Heart left ventricle (tissue), 16 donors: Measurements from ENCODE around the gene SMIM14. TPM values are rescaled to one million over a fixed set of nuclear protein-coding genes. Genes with fewer than 3 reads are reported as not detected.

Experiments
- ATAC-seq, 4 donors: fragments of 200-7000 bp; cut with Tn5 transposase; one replicate each; pipeline ENCODE4 v1.9.1; 2020 to 2022; ENCODE audit warnings: moderate library complexity in 4 of 4, mild to moderate bottlenecking in 3 of 4, moderate number of reproducible peaks in 1 of 4
- DNase-seq, 5 donors: peaks; one replicate each; pipeline ENCODE4 v3.0.0-alpha.2; 2020
- H3K27ac ChIP-seq, 12 donors: fragments of 200-600 bp; sonication (generic) in 4 of 12; one replicate each; pipeline versions ENCODE4 v1.5.0 to v1.8.0; 2016 to 2022; ENCODE audit warnings: mild to moderate bottlenecking in 2 of 12
- H3K27me3 ChIP-seq, 9 donors: fragments of 200-600 bp; sonication (generic) in 2 of 9; one replicate each; pipeline versions ENCODE4 v1.5.1 to v1.8.0; 2016 to 2022; ENCODE audit warnings: mild to moderate bottlenecking in 3 of 9
- H3K36me3 ChIP-seq, 9 donors: fragments of 200-600 bp; sonication (generic) in 2 of 9; one replicate each; pipeline versions ENCODE4 v1.5.0 to v1.8.0; 2018 to 2022; ENCODE audit warnings: mild to moderate bottlenecking in 2 of 9
- H3K4me1 ChIP-seq, 12 donors: fragments of 200-600 bp; sonication (generic) in 4 of 12; one replicate each; pipeline versions ENCODE4 v1.5.0 to v1.8.0; 2016 to 2022; ENCODE audit warnings: mild to moderate bottlenecking in 3 of 12
- H3K4me3 ChIP-seq, 12 donors: fragments of 200-600 bp; sonication (generic) in 4 of 12; one replicate each; pipeline versions ENCODE4 v1.5.0 to v1.8.0; 2017 to 2022; ENCODE audit warnings: mild to moderate bottlenecking in 9 of 12, moderate library complexity in 4 of 12
- H3K9me3 ChIP-seq, 12 donors: fragments of 200-600 bp; sonication (generic) in 4 of 12; one replicate each; pipeline versions ENCODE4 v1.5.0 to v1.8.0; 2016 to 2022; ENCODE audit warnings: mild to moderate bottlenecking in 1 of 12
- POLR2A ChIP-seq, 2 donors: fragments of 450-650 bp; IDR thresholded peaks; one replicate each; pipeline ENCODE4 v1.6.1; 2017; ENCODE audit warnings: antibody characterized with exemption in 2 of 2, mild to moderate bottlenecking in 2 of 2, moderate library complexity in 2 of 2
- WGBS, 4 donors: extraction: QIAGEN DNeasy Blood & Tissue Kit in 2 of 4; methylation state at CpG; one replicate each; pipeline versions ENCODE4 v1.1.5 to v1.1.7; 2013 to 2018; 5-methylcytosine and 5-hydroxymethylcytosine counted together
- intact Hi-C, 10 donors: fragments of 100-400 bp; cut with DNase I; formaldehyde crosslinking; loops; one replicate each; pipeline versions ENCODE4 v1.11.1 to v1.14.2; 2022
- polyA plus RNA-seq, 2 donors: library from polyadenylated mRNA; stranded (reverse); fragments of 200-250 nt; gene quantifications; one replicate each; pipeline ENCODE4 v1.2.3, GENCODE V29; 2013
- total RNA-seq, 9 donors: library from RNA; depleted of rRNA in 2 of 9; stranded (reverse); fragments of >200 nt in 2 of 9; fragmentation: NEBNext Ultra II Directional in 3 of 9; extraction: Animal tissue kit (Norgen Biotek cat#: 25700) in 3 of 9; gene quantifications; one replicate each; pipeline versions ENCODE4 v1.1.0 to v1.2.4, GENCODE V29; 2016 to 2023
- TF ChIP-seq, protein P1 (sequence below), 12 donors: fragments of 200-600 bp; sonication (generic) in 4 of 12; IDR thresholded peaks; one replicate each; pipeline versions ENCODE4 v1.5.0 to v1.8.0; 2018 to 2022; ENCODE audit warnings: antibody characterized with exemption in 12 of 12, mild to moderate bottlenecking in 5 of 12
- donor health status: ischemic (EF 13 %, LVEDD 7.1; RV severe dilation, severe dysfunction).
- donor health status: healthy with polysubstance abuse.
- donor health status: DM: no; HTN: yes; CAD: no.
- donor health status: DM: no; HTN: no; CAD: no.
- donor health status: ischemic (EF 25% LVEDD 6.9; RV normal size, moderate dysfunction).
- donor health status: ischemic (EF 25% LVEDD 5.7; RV mildly dilated, moderate dysfunction).
- donor health status: healthy.
- donor health status: DM: yes; HTN: yes; CAD: no.
- donor health status: ischemic (EF 35%, LVEDD 5.7; RV mildly dilated, moderate dysfunction).
- donor health status: nonischemic (EF 11% LVEDD 7.7; RV severe dilation, severe dysfunction).
- donor health status: DM: yes; HTN: yes; CAD: no.
- donor health status: PGD.
- donor health status: ischemic (EF 29% LVEDD 5.4; RV normal size, mild dysfunction).
- donor health status: nonischemic (EF 23%, LVEDD 6.1; RV moderate dilation, normal function).

The SMIM14 gene
- total and polyA plus RNA-seq, 11 donors: 3.0 to 24.8 (median 11.8) TPM

- no peak for DNase-seq
- Histone ChIP-seq H3K36me3 (peaks cover 0 to 31% (median 17%) of the 10 kb centered on the region in 9 donors), H3K27me3 (no peaks in the 10 kb centered on the region), H3K27ac (no peak overlapping the region), H3K4me1 (no peaks in the 10 kb centered on the region), H3K9me3 (no peaks in the 10 kb centered on the region), H3K4me3 (no peak overlapping the region)
- WGBS, 4 donors: 93 to 98% (median 97%) methylated on average over 4 of the region's 4 CpGs
- TF ChIP-seq, protein P1, sequence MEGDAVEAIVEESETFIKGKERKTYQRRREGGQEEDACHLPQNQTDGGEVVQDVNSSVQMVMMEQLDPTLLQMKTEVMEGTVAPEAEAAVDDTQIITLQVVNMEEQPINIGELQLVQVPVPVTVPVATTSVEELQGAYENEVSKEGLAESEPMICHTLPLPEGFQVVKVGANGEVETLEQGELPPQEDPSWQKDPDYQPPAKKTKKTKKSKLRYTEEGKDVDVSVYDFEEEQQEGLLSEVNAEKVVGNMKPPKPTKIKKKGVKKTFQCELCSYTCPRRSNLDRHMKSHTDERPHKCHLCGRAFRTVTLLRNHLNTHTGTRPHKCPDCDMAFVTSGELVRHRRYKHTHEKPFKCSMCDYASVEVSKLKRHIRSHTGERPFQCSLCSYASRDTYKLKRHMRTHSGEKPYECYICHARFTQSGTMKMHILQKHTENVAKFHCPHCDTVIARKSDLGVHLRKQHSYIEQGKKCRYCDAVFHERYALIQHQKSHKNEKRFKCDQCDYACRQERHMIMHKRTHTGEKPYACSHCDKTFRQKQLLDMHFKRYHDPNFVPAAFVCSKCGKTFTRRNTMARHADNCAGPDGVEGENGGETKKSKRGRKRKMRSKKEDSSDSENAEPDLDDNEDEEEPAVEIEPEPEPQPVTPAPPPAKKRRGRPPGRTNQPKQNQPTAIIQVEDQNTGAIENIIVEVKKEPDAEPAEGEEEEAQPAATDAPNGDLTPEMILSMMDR (IDR thresholded peaks at IDR 0.05): no peak
- no peak for TF ChIP-seq POLR2A (IDR thresholded peaks at IDR 0.05)
- intact Hi-C loops: no loop called here
- ATAC-seq: no peak
These were observed 67.6 kb downstream of the SMIM14 start for GRCh38 chr4:39571054-39571453.

GRCh38 chr4:39569209-39569608 is 69.5 kb downstream of the SMIM14 start:
- peaks cover 0 to 46% (median 26%) of the 10 kb centered on the region in 9 donors for H3K36me3 ChIP-seq
- 94 to 97% (median 95%) methylated on average over 4 of the region's 4 CpGs for WGBS, 4 donors
- H3K27me3 ChIP-seq: no peaks in the 10 kb centered on the region
- no peak overlapping the region for H3K27ac ChIP-seq
- TF ChIP-seq, protein P1 (IDR thresholded peaks at IDR 0.05): no peak
- no peak for TF ChIP-seq POLR2A (IDR thresholded peaks at IDR 0.05)
- intact Hi-C loops: no loop called here
- ATAC-seq (no peak), DNase-seq (no peak)
- H3K4me3 ChIP-seq: no peak overlapping the region
- H3K9me3 ChIP-seq: no peaks in the 10 kb centered on the region
- no peaks in the 10 kb centered on the region for H3K4me1 ChIP-seq

DNA sequence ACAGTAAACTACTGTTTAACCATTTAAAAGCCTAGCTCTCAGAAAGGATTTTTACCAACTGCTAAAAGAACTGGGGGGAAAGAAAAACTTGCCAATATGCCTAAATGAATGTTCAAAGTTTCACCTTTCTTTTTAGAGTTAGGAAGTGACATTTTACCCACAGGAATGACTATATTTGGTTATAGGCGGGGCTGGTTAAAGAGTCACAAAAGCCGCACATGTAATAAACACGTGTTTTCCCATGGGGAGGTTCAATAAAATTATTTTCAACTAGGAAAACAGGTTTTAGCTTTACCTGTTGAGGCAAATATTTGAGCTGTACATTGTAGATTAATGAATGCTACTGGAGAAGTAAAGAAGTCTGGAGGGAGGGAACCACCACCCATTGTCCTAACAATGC is 69.9 kb downstream of the SMIM14 start:
- intact Hi-C loops: no loop called here
- H3K9me3 ChIP-seq: no peaks in the 10 kb centered on the region
- ATAC-seq (no peak), DNase-seq (no peak)
- peaks cover 0 to 50% (median 26%) of the 10 kb centered on the region in 9 donors for H3K36me3 ChIP-seq
- WGBS, 4 donors: 72 to 81% (median 78%) methylated on average over 3 of the region's 3 CpGs
- TF ChIP-seq, protein P1 (IDR thresholded peaks at IDR 0.05): no peak
- TF ChIP-seq POLR2A (IDR thresholded peaks at IDR 0.05): no peak
- no peak overlapping the region for H3K27ac ChIP-seq
- no peaks in the 10 kb centered on the region for H3K27me3 ChIP-seq
- H3K4me3 ChIP-seq: no peak overlapping the region
- H3K4me1 ChIP-seq: no peaks in the 10 kb centered on the region

- WGBS, 4 donors: 94 to 98% (median 96%) methylated on average over 6 of the region's 6 CpGs
These were observed 72.6 kb downstream of the SMIM14 start for GRCh38 chr4:39565878-39566600.

More at GRCh38 chr4:39565878-39566600, 72.6 kb downstream of the SMIM14 start:
- Histone ChIP-seq H3K4me1 (no peaks in the 10 kb centered on the region), H3K27ac (no peak overlapping the region), H3K9me3 (no peaks in the 10 kb centered on the region), H3K36me3 (peaks cover 0 to 47% (median 15%) of the 10 kb centered on the region in 9 donors), H3K27me3 (no peaks in the 10 kb centered on the region), H3K4me3 (no peak overlapping the region)
- no peak for TF ChIP-seq POLR2A (IDR thresholded peaks at IDR 0.05)
- TF ChIP-seq, protein P1 (IDR thresholded peaks at IDR 0.05): no peak
- DNase-seq: no peak
- intact Hi-C loops: no loop called here
- peak in 1 of 4 donors; percentile 82 for ATAC-seq
